Thyroid gland (tissue), 4 donors: ENCODE data around the gene TMPRSS11B.

Experiments
- POLR2A ChIP-seq, 2 donors: fragments of 450-650 bp; IDR thresholded peaks; one replicate each; pipeline ENCODE4 v1.6.1; 2017; ENCODE audit warnings: antibody characterized with exemption in 2 of 2, mild to moderate bottlenecking in 2 of 2, moderate library complexity in 1 of 2
- TF ChIP-seq, protein P1 (sequence below), 6 experiments: fragments of 200-600 bp in 3 of 6; fragments of 450-650 bp in 3 of 6; sonication (generic) in 3 of 6; IDR thresholded peaks; one replicate each; pipeline ENCODE4 v1.5.1; 2016 to 2019; ENCODE audit warnings: antibody characterized with exemption in 6 of 6, mild to moderate bottlenecking in 2 of 6, inconsistent platforms in 1 of 6, moderate library complexity in 1 of 6

DNA sequence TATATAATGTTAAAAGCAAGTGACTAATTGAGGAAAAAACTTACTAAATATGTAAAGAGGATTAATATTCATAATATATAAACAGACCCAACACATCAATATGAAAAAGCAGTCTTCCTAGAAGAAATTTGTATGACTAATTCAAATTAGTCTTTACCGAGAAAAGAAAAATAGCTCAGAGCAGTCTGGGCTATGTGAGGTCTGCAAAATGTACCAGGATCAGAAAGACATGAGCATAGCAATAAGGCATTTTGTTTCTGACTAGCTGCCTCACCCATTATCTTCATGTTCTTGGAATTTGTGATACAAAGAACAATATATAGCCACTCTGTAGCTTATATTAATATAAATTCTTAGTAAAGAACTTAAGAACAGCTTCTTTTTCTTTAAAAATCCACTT is 13.7 kb upstream of the TMPRSS11B start:
- no peak for TF ChIP-seq POLR2A (IDR thresholded peaks at IDR 0.05)
- TF ChIP-seq, protein P1, sequence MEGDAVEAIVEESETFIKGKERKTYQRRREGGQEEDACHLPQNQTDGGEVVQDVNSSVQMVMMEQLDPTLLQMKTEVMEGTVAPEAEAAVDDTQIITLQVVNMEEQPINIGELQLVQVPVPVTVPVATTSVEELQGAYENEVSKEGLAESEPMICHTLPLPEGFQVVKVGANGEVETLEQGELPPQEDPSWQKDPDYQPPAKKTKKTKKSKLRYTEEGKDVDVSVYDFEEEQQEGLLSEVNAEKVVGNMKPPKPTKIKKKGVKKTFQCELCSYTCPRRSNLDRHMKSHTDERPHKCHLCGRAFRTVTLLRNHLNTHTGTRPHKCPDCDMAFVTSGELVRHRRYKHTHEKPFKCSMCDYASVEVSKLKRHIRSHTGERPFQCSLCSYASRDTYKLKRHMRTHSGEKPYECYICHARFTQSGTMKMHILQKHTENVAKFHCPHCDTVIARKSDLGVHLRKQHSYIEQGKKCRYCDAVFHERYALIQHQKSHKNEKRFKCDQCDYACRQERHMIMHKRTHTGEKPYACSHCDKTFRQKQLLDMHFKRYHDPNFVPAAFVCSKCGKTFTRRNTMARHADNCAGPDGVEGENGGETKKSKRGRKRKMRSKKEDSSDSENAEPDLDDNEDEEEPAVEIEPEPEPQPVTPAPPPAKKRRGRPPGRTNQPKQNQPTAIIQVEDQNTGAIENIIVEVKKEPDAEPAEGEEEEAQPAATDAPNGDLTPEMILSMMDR (IDR thresholded peaks at IDR 0.05) = no peak
